Ovary (tissue), 3 donors: Measurements from ENCODE around the gene KIF9.

Experiments
- EP300 ChIP-seq: sonication (generic); formaldehyde crosslinking; IDR thresholded peaks from one replicate; pipeline ENCODE4 v1.6.1; 2017; ENCODE audit warnings: antibody characterized with exemption
- TF ChIP-seq, protein P1 (sequence below), 3 donors: fragments of 450-650 bp in 2 of 3; fragments of 200-600 bp in 1 of 3; IDR thresholded peaks; one replicate each; pipeline versions ENCODE4 v1.5.1 to v1.8.0; 2016 to 2022; ENCODE audit warnings: antibody characterized with exemption in 3 of 3, mild to moderate bottlenecking in 1 of 3
- donor health status: DM: no; HTN: no; CAD: no.

DNA sequence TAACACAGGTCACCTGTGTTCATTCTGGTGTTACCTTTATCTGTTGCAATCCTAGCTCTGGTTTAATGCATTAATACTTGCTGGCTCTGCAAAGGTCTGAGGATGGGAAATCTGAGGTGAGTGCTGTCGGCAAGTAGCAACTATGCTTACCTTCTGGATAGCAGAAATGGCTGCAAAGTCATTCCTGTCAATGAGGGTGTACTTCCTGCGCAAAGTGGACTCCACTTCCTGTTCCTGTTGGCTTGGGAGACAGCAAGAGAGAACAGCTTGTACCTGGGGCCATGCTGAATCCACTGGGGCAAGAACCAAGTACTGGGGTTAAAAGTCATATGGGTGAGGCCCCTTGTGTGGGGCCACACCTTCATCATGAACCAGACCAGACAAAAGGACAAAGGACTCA lies 37.3 kb downstream of the KIF9 start:
- TF ChIP-seq, protein P1, sequence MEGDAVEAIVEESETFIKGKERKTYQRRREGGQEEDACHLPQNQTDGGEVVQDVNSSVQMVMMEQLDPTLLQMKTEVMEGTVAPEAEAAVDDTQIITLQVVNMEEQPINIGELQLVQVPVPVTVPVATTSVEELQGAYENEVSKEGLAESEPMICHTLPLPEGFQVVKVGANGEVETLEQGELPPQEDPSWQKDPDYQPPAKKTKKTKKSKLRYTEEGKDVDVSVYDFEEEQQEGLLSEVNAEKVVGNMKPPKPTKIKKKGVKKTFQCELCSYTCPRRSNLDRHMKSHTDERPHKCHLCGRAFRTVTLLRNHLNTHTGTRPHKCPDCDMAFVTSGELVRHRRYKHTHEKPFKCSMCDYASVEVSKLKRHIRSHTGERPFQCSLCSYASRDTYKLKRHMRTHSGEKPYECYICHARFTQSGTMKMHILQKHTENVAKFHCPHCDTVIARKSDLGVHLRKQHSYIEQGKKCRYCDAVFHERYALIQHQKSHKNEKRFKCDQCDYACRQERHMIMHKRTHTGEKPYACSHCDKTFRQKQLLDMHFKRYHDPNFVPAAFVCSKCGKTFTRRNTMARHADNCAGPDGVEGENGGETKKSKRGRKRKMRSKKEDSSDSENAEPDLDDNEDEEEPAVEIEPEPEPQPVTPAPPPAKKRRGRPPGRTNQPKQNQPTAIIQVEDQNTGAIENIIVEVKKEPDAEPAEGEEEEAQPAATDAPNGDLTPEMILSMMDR (IDR thresholded peaks at IDR 0.05), result no peak
- no peak for TF ChIP-seq EP300
